Progenitor cell of endocrine pancreas (in vitro differentiated cells): ENCODE results near the gene ISCU. TPM values are rescaled to one million over a fixed set of nuclear protein-coding genes. Genes with fewer than 3 reads are reported as not detected.

Experiments
- DNase-seq: peaks from one replicate; pipeline ENCODE4 v3.0.0; 2021; ENCODE audit warnings: low spot score; ENCODE audit not compliant: unreplicated experiment
- H3K27ac Mint-ChIP-seq: 2 replicates; pipeline ENCODE4 v1.8.0; 2021; ENCODE audit warnings: mild to moderate bottlenecking, moderate library complexity, mixed read lengths
- H3K27me3 Mint-ChIP-seq: 2 replicates; pipeline ENCODE4 v1.8.0; 2021; ENCODE audit warnings: mixed read lengths
- H3K36me3 Mint-ChIP-seq: 2 replicates; pipeline ENCODE4 v1.8.0; 2022; ENCODE audit warnings: mixed read lengths; ENCODE audit not compliant: insufficient read depth
- H3K4me1 Mint-ChIP-seq: 2 replicates; pipeline ENCODE4 v1.8.0; 2021; ENCODE audit warnings: low read depth, mixed read lengths
- H3K4me3 Mint-ChIP-seq: 2 replicates; pipeline ENCODE4 v1.8.0; 2021; ENCODE audit warnings: low read depth, mild to moderate bottlenecking, moderate library complexity, mixed read lengths
- H3K9me3 Mint-ChIP-seq: 2 replicates; pipeline ENCODE4 v1.8.0; 2021; ENCODE audit warnings: low read depth, mixed read lengths
- total RNA-seq: library from RNA; stranded (reverse); gene quantifications from 2 replicates; pipeline ENCODE4 v1.2.1, GENCODE V29; 2021
- TF ChIP-seq, protein P1 (sequence below): fragments of 200-600 bp; sonication (generic); IDR thresholded peaks from one replicate; pipeline ENCODE4 v1.5.0; 2021; ENCODE audit warnings: antibody characterized with exemption, mild to moderate bottlenecking; ENCODE audit not compliant: unreplicated experiment

The ISCU gene
- total RNA-seq, 1 donor from 2014 or later, result 69.7 TPM

DNA sequence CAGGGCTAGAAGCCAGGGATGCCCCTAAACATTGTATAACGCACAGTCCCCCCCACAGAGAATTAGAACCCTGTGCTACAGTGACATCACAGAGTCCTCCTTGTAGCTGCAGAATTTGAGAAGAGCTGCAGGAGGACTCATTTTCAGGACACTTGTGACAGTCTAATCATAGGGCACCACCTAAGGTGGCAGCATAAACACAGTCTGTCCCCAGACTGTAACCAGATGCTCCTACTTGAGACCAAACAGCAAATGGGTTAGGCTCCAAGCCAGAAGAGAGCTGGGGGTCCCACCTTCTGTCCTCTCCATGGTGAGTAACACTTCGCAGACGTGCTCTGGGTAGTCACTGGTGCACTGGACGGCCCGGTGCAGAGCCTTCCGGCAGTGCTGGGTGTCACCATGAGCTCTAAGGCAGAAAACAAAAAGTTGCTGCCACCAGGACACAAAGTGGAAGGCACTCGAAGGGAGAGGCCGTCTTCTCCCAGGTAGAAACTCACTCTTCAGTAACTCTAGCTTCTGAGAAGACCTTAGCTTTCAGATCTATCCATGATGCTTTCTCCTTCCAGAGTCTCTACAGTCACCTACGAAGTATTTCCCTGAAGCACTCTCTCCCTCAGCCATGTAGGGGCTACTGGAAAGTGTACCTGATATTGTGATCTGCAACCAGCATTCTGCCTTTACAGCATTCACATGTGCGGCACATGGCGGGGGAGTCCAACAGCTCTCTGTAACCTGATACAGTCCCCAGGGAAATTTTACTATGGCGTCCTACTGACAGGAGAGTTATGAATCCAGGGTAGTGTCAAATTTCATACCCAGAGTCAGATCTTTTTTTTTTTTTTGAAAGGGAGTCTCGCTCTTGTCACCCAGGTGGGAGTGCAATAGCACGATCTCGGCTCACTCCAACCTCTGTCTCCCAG is 30.2 kb upstream of the ISCU start:
- no peak for DNase-seq
- peaks cover 22% of the 10 kb centered on the region for H3K36me3 Mint-ChIP-seq
- TF ChIP-seq, protein P1, sequence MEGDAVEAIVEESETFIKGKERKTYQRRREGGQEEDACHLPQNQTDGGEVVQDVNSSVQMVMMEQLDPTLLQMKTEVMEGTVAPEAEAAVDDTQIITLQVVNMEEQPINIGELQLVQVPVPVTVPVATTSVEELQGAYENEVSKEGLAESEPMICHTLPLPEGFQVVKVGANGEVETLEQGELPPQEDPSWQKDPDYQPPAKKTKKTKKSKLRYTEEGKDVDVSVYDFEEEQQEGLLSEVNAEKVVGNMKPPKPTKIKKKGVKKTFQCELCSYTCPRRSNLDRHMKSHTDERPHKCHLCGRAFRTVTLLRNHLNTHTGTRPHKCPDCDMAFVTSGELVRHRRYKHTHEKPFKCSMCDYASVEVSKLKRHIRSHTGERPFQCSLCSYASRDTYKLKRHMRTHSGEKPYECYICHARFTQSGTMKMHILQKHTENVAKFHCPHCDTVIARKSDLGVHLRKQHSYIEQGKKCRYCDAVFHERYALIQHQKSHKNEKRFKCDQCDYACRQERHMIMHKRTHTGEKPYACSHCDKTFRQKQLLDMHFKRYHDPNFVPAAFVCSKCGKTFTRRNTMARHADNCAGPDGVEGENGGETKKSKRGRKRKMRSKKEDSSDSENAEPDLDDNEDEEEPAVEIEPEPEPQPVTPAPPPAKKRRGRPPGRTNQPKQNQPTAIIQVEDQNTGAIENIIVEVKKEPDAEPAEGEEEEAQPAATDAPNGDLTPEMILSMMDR, result no peak
- no peaks in the 10 kb centered on the region for H3K9me3 Mint-ChIP-seq
- H3K4me1 Mint-ChIP-seq, result no peaks in the 10 kb centered on the region
- no peak overlapping the region for H3K27ac Mint-ChIP-seq
- H3K27me3 Mint-ChIP-seq, result no peaks in the 10 kb centered on the region
- no peak overlapping the region for H3K4me3 Mint-ChIP-seq

DNA sequence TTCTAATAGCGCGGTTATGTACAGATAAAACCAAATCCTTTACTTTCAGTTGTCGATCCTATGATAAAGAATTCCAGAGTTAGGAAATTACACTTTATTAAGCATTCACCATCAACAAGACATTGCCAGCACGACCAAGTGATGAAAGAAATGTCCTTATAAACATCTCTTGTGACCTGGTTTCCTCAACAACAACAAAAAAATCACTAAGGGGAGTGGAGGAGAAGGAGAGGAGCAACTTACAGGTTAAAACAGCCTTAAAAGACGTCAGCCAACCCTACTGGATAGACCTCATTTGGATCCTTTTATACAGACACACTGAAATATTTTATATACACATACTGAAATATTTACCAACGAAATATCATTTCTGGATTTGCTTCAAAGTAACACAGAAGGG is 24.2 kb upstream of the ISCU start:
- Mint-ChIP-seq H3K27me3 (no peaks in the 10 kb centered on the region), H3K4me3 (no peak overlapping the region), H3K4me1 (peaks cover 2% of the 10 kb centered on the region), H3K27ac (peak overlapping the region; percentile 5), H3K36me3 (peaks cover 11% of the 10 kb centered on the region), H3K9me3 (no peaks in the 10 kb centered on the region)
- DNase-seq, result no peak
- TF ChIP-seq, protein P1, result no peak

DNA sequence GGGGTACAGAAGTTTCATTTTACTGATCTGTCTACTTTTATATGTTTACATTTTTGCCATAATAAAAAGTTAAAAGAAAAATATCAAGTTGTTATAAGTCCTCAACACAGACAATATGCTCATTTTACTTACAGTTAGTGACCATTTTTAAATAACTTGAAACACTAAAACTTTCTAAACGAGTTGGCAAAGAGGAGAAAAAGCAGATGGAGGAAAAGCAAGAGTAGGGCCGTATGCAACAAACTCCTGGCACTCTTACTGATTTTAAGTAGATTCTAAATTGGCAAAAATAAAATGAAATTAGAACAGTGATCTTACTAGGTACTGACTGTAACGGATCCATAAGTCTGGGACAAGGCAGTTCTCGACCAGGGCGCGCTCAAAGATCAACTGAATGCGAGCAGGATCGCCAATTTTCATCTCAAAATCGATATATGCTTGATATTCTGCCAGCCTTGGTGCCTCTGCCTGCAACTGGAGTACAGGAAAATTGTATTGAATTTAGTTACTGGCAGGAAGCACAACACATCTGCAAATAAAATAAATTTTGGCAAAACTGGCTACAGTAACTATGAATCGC is 23.7 kb upstream of the ISCU start:
- H3K4me1 Mint-ChIP-seq, result peaks cover 2% of the 10 kb centered on the region
- no peaks in the 10 kb centered on the region for H3K9me3 Mint-ChIP-seq
- peaks cover 12% of the 10 kb centered on the region for H3K36me3 Mint-ChIP-seq
- H3K27me3 Mint-ChIP-seq, result no peaks in the 10 kb centered on the region
- TF ChIP-seq, protein P1, result no peak
- H3K4me3 Mint-ChIP-seq, result no peak overlapping the region
- H3K27ac Mint-ChIP-seq, result no peak overlapping the region
- no peak for DNase-seq

DNA sequence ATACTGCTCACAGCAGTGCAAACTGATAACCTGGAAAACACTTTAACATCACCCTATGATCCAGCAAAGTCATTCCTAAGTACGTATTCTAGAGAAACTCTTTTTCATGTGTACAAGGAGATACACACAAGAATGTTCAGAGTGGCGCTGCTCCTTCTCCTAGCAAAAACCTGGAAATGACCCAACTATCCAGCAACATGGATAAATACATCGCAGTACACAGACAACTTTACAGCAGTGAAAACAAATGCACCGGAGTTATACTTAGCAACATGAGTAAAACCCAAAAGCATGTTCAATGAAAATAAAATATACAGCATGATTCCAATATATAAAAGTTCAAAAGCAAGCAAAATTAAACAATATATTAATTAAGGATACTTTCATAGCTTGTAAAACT is 20.1 kb upstream of the ISCU start:
- peaks cover 17% of the 10 kb centered on the region for H3K36me3 Mint-ChIP-seq
- peaks cover 2% of the 10 kb centered on the region for H3K4me1 Mint-ChIP-seq
- H3K4me3 Mint-ChIP-seq, result no peak overlapping the region
- no peaks in the 10 kb centered on the region for H3K9me3 Mint-ChIP-seq
- H3K27ac Mint-ChIP-seq, result no peak overlapping the region
- TF ChIP-seq, protein P1, result no peak
- no peaks in the 10 kb centered on the region for H3K27me3 Mint-ChIP-seq
- DNase-seq, result no peak

DNA sequence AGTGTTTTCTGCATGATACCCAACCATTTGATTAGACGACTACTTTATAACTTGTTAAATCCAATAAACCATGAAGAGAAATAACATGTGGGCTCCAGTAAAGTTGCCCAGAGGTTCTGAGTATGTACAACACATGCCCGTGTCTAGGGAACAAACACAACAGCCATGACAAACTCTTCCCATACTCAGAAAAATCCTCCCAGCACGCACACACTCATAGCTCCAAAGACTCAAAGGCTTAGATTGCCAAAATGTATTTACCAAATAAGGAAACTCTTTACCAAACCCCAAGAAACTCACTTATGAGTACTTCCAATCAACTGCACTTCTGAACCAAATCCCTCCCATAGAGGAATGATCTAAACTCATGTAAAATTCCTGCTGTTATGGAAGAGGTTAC is 18.7 kb upstream of the ISCU start:
- Mint-ChIP-seq H3K27me3 (no peaks in the 10 kb centered on the region), H3K36me3 (peaks cover 23% of the 10 kb centered on the region), H3K4me3 (no peak overlapping the region), H3K9me3 (no peaks in the 10 kb centered on the region), H3K4me1 (peaks cover 2% of the 10 kb centered on the region), H3K27ac (peak overlapping the region; percentile 18)
- DNase-seq, result no peak
- TF ChIP-seq, protein P1, result no peak
